Right cardiac atrium (tissue), 5 donors: ENCODE results near the gene ZNF276. TPM values are rescaled to one million over a fixed set of nuclear protein-coding genes. Genes with fewer than 3 reads are reported as not detected.
"Not testable (repeated sequence)": the region's sequence is repeated elsewhere in the genome, so short reads cannot be mapped to it uniquely, and the experiment has no call there.

Source experiments
- ATAC-seq, 2 donors: fragments of 200-7000 bp; cut with Tn5 transposase; one replicate each; pipeline versions ENCODE4 v1.8.0 to v1.9.1; 2020; ENCODE audit warnings: moderate library complexity in 2 of 2, mild to moderate bottlenecking in 1 of 2
- DNase-seq, 3 donors: peaks; one replicate each; pipeline ENCODE4 v3.0.0-alpha.2; 2020
- H3K27ac ChIP-seq: one replicate; pipeline ENCODE4 v1.5.1; 2013; ENCODE audit warnings: mild to moderate bottlenecking, low read length, control low read depth, moderate library complexity
- H3K27me3 ChIP-seq: one replicate; pipeline ENCODE4 v1.6.1; 2013; ENCODE audit not compliant: control insufficient read depth, insufficient read depth
- H3K4me1 ChIP-seq: one replicate; pipeline ENCODE4 v1.6.1; 2013; ENCODE audit warnings: low read length; ENCODE audit not compliant: control insufficient read depth, insufficient read depth
- H3K4me3 ChIP-seq: one replicate; pipeline ENCODE4 v1.5.1; 2013; ENCODE audit warnings: low read length, control low read depth
- H3K9me3 ChIP-seq: one replicate; pipeline ENCODE4 v1.6.1; 2013; ENCODE audit warnings: low read length; ENCODE audit not compliant: control insufficient read depth
- WGBS: extraction: QIAGEN DNeasy Blood & Tissue Kit; methylation state at CpG from one replicate; pipeline ENCODE4 v1.1.7; 2013; 5-methylcytosine and 5-hydroxymethylcytosine counted together
- intact Hi-C, 4 donors: fragments of 100-400 bp; cut with DNase I; formaldehyde crosslinking; loops; one replicate each; pipeline versions ENCODE4 v1.11.0 to v1.14.0; 2022 to 2023
- polyA plus RNA-seq: library from polyadenylated mRNA; stranded (reverse); fragments of 200-250 nt; gene quantifications from one replicate; pipeline ENCODE4 v1.2.3, GENCODE V29; 2013
- total RNA-seq, 4 donors: library from RNA; stranded (reverse); fragmentation: NEBNext Ultra II Directional; extraction: Animal tissue kit (Norgen Biotek cat#: 25700); gene quantifications; one replicate each; pipeline ENCODE4 v1.2.1, GENCODE V29; 2021
- donor health status: healthy with polysubstance abuse.
- donor health status: DM: no; HTN: yes; CAD: no.
- donor health status: DM: no; HTN: no; CAD: no.
- donor health status: DM: no; HTN: yes; CAD: no; lungs with severe emphysema.
- donor health status: DM: yes; HTN: yes; CAD: no.

The ZNF276 gene
- total and polyA plus RNA-seq, 5 donors, result 12.1 to 16.2 (median 14.8) TPM

- Histone ChIP-seq H3K9me3 (no peaks in the 10 kb centered on the region), H3K27me3 (no peaks in the 10 kb centered on the region), H3K4me1 (peaks cover 3% of the 10 kb centered on the region), H3K4me3 (no peak overlapping the region), H3K27ac (no peak overlapping the region)
- WGBS, result 94% methylated on average over 19 of the region's 19 CpGs
- intact Hi-C loops, result no loop called here
- no peak for ATAC-seq
- peak in 2 of 3 donors; percentile 31 to 68 for DNase-seq
Measured at GRCh38 chr16:89697161-89697615, 24.1 kb upstream of the ZNF276 start.

GRCh38 chr16:89697616-89698331 lies 23.6 kb upstream of the ZNF276 start:
- DNase-seq, result peak in 2 of 3 donors; percentile 27 to 67
- peaks cover 3% of the 10 kb centered on the region for H3K4me1 ChIP-seq
- 86% methylated on average over 32 of the region's 32 CpGs for WGBS
- intact Hi-C loops, result no loop called here
- no peak for ATAC-seq
- no peaks in the 10 kb centered on the region for H3K9me3 ChIP-seq
- no peaks in the 10 kb centered on the region for H3K27me3 ChIP-seq
- no peak overlapping the region for H3K27ac ChIP-seq
- no peak overlapping the region for H3K4me3 ChIP-seq

- H3K9me3 ChIP-seq, H3K27me3 ChIP-seq, H3K27ac ChIP-seq, ATAC-seq, H3K4me3 ChIP-seq, DNase-seq, intact Hi-C loops, H3K4me1 ChIP-seq: not testable (repeated sequence)
- 97% methylated on average over 14 of the region's 14 CpGs for WGBS
Measured at GRCh38 chr16:89698717-89699116, 22.6 kb upstream of the ZNF276 start.

- H3K4me3 ChIP-seq, DNase-seq, H3K9me3 ChIP-seq, H3K4me1 ChIP-seq, H3K27ac ChIP-seq, ATAC-seq, H3K27me3 ChIP-seq: not testable (repeated sequence)
- WGBS, result 56% methylated on average over 18 of the region's 18 CpGs
- intact Hi-C loops, result loop anchor here in 3 of 4 donors (5.0 to 10.0 kb wide), 3 partner anchors 95 to 165 kb away; no protein-coding TSS in a partner anchor
Measured at GRCh38 chr16:89699629-89700099, 21.7 kb upstream of the ZNF276 start.

GRCh38 chr16:89700100-89700648 lies 21.2 kb upstream of the ZNF276 start:
- peak overlapping the region; percentile 27 for H3K27ac ChIP-seq
- H3K4me1 ChIP-seq, result peaks cover 3% of the 10 kb centered on the region
- ATAC-seq, result peak; percentile 82
- peak overlapping the region; percentile 65 for H3K4me3 ChIP-seq
- H3K9me3 ChIP-seq, result no peaks in the 10 kb centered on the region
- no peaks in the 10 kb centered on the region for H3K27me3 ChIP-seq
- WGBS, result under 1% methylated on average over 30 of the region's 30 CpGs
- DNase-seq, result peak; percentile 99
- intact Hi-C loops, result loop anchor here in 3 of 4 donors (5.0 to 10.0 kb wide), 3 partner anchors 95 to 165 kb away; no protein-coding TSS in a partner anchor

- WGBS, result 2% methylated on average over 78 of the region's 78 CpGs
Measured at GRCh38 chr16:89700649-89701424, 20.5 kb upstream of the ZNF276 start.

GRCh38 chr16:89701425-89702406 lies 19.6 kb upstream of the ZNF276 start, which contains the start of gene SPATA2L:
SPATA2L (minus strand) TSS chr16:89701705; CDS start chr16:89701232, 473 bp downstream.
- ATAC-seq (peak; percentile 74 to 81), DNase-seq (peak; percentile 85 to 96 (median 94))
- Histone ChIP-seq H3K27me3 (no peaks in the 10 kb centered on the region), H3K9me3 (no peaks in the 10 kb centered on the region), H3K4me3 (peak within 1 kb of the TSS; percentile 65), H3K27ac (peak within 1 kb of the TSS; percentile 27), H3K4me1 (peaks cover 3% of the 10 kb centered on the region)
- WGBS, result 2% methylated on average over 97 of the region's 97 CpGs
- intact Hi-C loops, result loop anchor here in 3 of 4 donors (5.0 to 10.0 kb wide), 3 partner anchors 93 to 163 kb away; no protein-coding TSS in a partner anchor

More at GRCh38 chr16:89700649-89701424, 20.5 kb upstream of the ZNF276 start:
- ATAC-seq, result peak; percentile 8 to 18
- H3K4me1 ChIP-seq, result peaks cover 3% of the 10 kb centered on the region
- H3K9me3 ChIP-seq, result no peaks in the 10 kb centered on the region
- H3K4me3 ChIP-seq, result peak overlapping the region; percentile 65
- no peaks in the 10 kb centered on the region for H3K27me3 ChIP-seq
- peak; percentile 36 to 77 (median 74) for DNase-seq
- H3K27ac ChIP-seq, result peak overlapping the region; percentile 27
- intact Hi-C loops, result loop anchor here in 3 of 4 donors (5.0 to 10.0 kb wide), 3 partner anchors 94 to 164 kb away; no protein-coding TSS in a partner anchor

GRCh38 chr16:89704281-89704680 lies 17.1 kb upstream of the ZNF276 start:
- Histone ChIP-seq H3K27me3 (no peaks in the 10 kb centered on the region), H3K27ac (no peak overlapping the region), H3K9me3 (no peaks in the 10 kb centered on the region), H3K4me1 (peaks cover 3% of the 10 kb centered on the region), H3K4me3 (no peak overlapping the region)
- ATAC-seq (no peak), DNase-seq (peak in 1 of 3 donors; percentile 14)
- intact Hi-C loops, result loop anchor here in 3 of 4 donors (5.0 to 10.0 kb wide), 3 partner anchors 91 to 161 kb away; no protein-coding TSS in a partner anchor
- 76% methylated on average over 13 of the region's 13 CpGs for WGBS

- intact Hi-C loops, result loop anchor here in 2 of 4 donors (5.0 to 10.0 kb wide), 3 partner anchors 87 to 160 kb away; no protein-coding TSS in a partner anchor
- WGBS, result 67% methylated on average over 15 of the region's 15 CpGs
- Histone ChIP-seq H3K4me1 (peaks cover 3% of the 10 kb centered on the region), H3K9me3 (no peaks in the 10 kb centered on the region), H3K4me3 (no peak overlapping the region), H3K27me3 (no peaks in the 10 kb centered on the region), H3K27ac (no peak overlapping the region)
- ATAC-seq, result no peak
- DNase-seq, result peak in 1 of 3 donors; percentile 32
Measured at GRCh38 chr16:89705006-89705405, 16.3 kb upstream of the ZNF276 start.
